Fibroblast of skin of right quadriceps (primary cell): ENCODE results near the gene TBC1D30.

Experiments used
- DNase-seq: peaks from one replicate; pipeline ENCODE4 v3.0.0-alpha.2; 2013

The TBC1D30 gene

GRCh38 chr12:64875186-64875585 is 50.7 kb downstream of the TBC1D30 start:
- DNase-seq: no peak

GRCh38 chr12:64876388-64877071 is 52.1 kb downstream of the TBC1D30 start:
- DNase-seq: no peak

GRCh38 chr12:64877363-64878004 is 53.0 kb downstream of the TBC1D30 start:
- no peak for DNase-seq

- no peak for DNase-seq
These were observed 58.2 kb downstream of the TBC1D30 start for GRCh38 chr12:64882687-64883086.

GRCh38 chr12:64883264-64884163 is 59.1 kb downstream of the TBC1D30 start:
- no peak for DNase-seq

GRCh38 chr12:64884164-64884542 is 59.7 kb downstream of the TBC1D30 start:
- DNase-seq: no peak

- DNase-seq: no peak
These were observed 60.3 kb downstream of the TBC1D30 start for GRCh38 chr12:64884728-64885127.

- DNase-seq: no peak
These were observed 65.2 kb downstream of the TBC1D30 start for GRCh38 chr12:64889434-64890216.

GRCh38 chr12:64890873-64891468 is 66.5 kb downstream of the TBC1D30 start:
- peak; percentile 62 for DNase-seq

- no peak for DNase-seq
These were observed 67.2 kb downstream of the TBC1D30 start for GRCh38 chr12:64891629-64892028.

GRCh38 chr12:64892561-64892960 is 68.1 kb downstream of the TBC1D30 start:
- DNase-seq: no peak

GRCh38 chr12:64893961-64894360 is 69.5 kb downstream of the TBC1D30 start:
- peak; percentile 82 for DNase-seq

GRCh38 chr12:64894827-64895475 is 70.5 kb downstream of the TBC1D30 start:
- peak; percentile 85 for DNase-seq

GRCh38 chr12:64895526-64895925 is 71.1 kb downstream of the TBC1D30 start:
- DNase-seq: peak; percentile 73

- DNase-seq: peak; percentile 70
These were observed 76.1 kb downstream of the TBC1D30 start for GRCh38 chr12:64900540-64900939.

- peak; percentile 69 for DNase-seq
These were observed 79.2 kb downstream of the TBC1D30 start for GRCh38 chr12:64903479-64904152.

GRCh38 chr12:64907097-64907496 is 82.7 kb downstream of the TBC1D30 start:
- DNase-seq: no peak

- no peak for DNase-seq
These were observed 84.7 kb downstream of the TBC1D30 start for GRCh38 chr12:64909124-64909523.

GRCh38 chr12:64911081-64911480 is 86.6 kb downstream of the TBC1D30 start:
- DNase-seq: no peak

GRCh38 chr12:64911912-64912311 is 87.5 kb downstream of the TBC1D30 start:
- DNase-seq: no peak
